Right lung (tissue), 10 donors: Measurements from ENCODE around the gene KCNJ8. TPM values are rescaled to one million over a fixed set of nuclear protein-coding genes. Genes with fewer than 3 reads are reported as not detected.
"Not testable (repeated sequence)": the region's sequence is repeated elsewhere in the genome, so short reads cannot be mapped to it uniquely, and the experiment has no call there.

Experiments used
- DNase-seq, 2 donors: peaks; one replicate each; pipeline ENCODE4 v3.0.0-alpha.2; 2013
- long read RNA-seq, 8 donors: transcript quantifications; one replicate each; lab custom pipeline, GENCODE V29; 2026
- polyA plus RNA-seq, 5 donors: library from polyadenylated mRNA; unstranded; fragments of 120-200 nt; gene quantifications; one replicate each; pipeline versions ENCODE4 v1.2.1 to v1.2.3, GENCODE V29; 2013; ENCODE audit warnings: inconsistent platforms in 1 of 5, low replicate concordance in 1 of 5; ENCODE audit not compliant: insufficient read length in 5 of 5, insufficient read depth in 1 of 5

Gene KCNJ8
- polyA plus RNA-seq: 10 to 100 TPM; 16.0 to 26.7 (median 22.1) TPM
- long read RNA-seq, donor 1, transcript KCNJ8-201 (3 exons, 2,389 nt): major isoform, 11 of 11 reads
- long read RNA-seq, donor 1, partial matches to known transcripts: 0 of 11 reads
- long read RNA-seq, donor 1, other reads (novel, unspliced or antisense): 0 of 11 reads
- long read RNA-seq, donor 2, transcript KCNJ8-201 (3 exons, 2,389 nt): major isoform, 6 of 6 reads
- long read RNA-seq, donor 2, partial matches to known transcripts: 0 of 6 reads
- long read RNA-seq, donor 2, other reads (novel, unspliced or antisense): 0 of 6 reads
- long read RNA-seq, donor 3, transcript KCNJ8-201 (3 exons, 2,389 nt): major isoform, 7 of 7 reads
- long read RNA-seq, donor 3, partial matches to known transcripts: 0 of 7 reads
- long read RNA-seq, donor 3, other reads (novel, unspliced or antisense): 0 of 7 reads
- long read RNA-seq, donor 4, transcript KCNJ8-201 (3 exons, 2,389 nt): major isoform, 6 of 6 reads
- long read RNA-seq, donor 4, partial matches to known transcripts: 0 of 6 reads
- long read RNA-seq, donor 4, other reads (novel, unspliced or antisense): 0 of 6 reads
- long read RNA-seq, donor 5, transcript KCNJ8-201 (3 exons, 2,389 nt): major isoform, 16 of 16 reads
- long read RNA-seq, donor 5, partial matches to known transcripts: 0 of 16 reads
- long read RNA-seq, donor 5, other reads (novel, unspliced or antisense): 0 of 16 reads
- long read RNA-seq, donor 6, transcript KCNJ8-201 (3 exons, 2,389 nt): major isoform, 8 of 8 reads
- long read RNA-seq, donor 6, partial matches to known transcripts: 0 of 8 reads
- long read RNA-seq, donor 6, other reads (novel, unspliced or antisense): 0 of 8 reads
- long read RNA-seq, donor 7, partial matches to known transcripts: 0 of 3 reads
- long read RNA-seq, donor 7, other reads (novel, unspliced or antisense): 0 of 3 reads
- long read RNA-seq, donor 8, transcript KCNJ8-201 (3 exons, 2,389 nt): major isoform, 5 of 5 reads
- long read RNA-seq, donor 8, partial matches to known transcripts: 0 of 5 reads
- long read RNA-seq, donor 8, other reads (novel, unspliced or antisense): 0 of 5 reads

GRCh38 chr12:21774358-21775132 lies at the start of gene KCNJ8:
TSS of gene KCNJ8 (minus strand) at chr12:21774706. CDS start at chr12:21773616, 1,090 bp downstream.
- peak; percentile 81 to 86 for DNase-seq

GRCh38 chr12:21823581-21823980 lies 49.1 kb upstream of the KCNJ8 start:
- no peak for DNase-seq

- DNase-seq: no peak
Observed at GRCh38 chr12:21819678-21820077, 45.2 kb upstream of the KCNJ8 start.

GRCh38 chr12:21819236-21819635 lies 44.7 kb upstream of the KCNJ8 start:
- DNase-seq: no peak

GRCh38 chr12:21818627-21819026 lies 44.1 kb upstream of the KCNJ8 start:
- no peak for DNase-seq

GRCh38 chr12:21815306-21816062 lies 41.0 kb upstream of the KCNJ8 start:
- no peak for DNase-seq

GRCh38 chr12:21814814-21815213 lies 40.3 kb upstream of the KCNJ8 start:
- no peak for DNase-seq

- no peak for DNase-seq
Observed at GRCh38 chr12:21814327-21814726, 39.8 kb upstream of the KCNJ8 start.

GRCh38 chr12:21813751-21814150 lies 39.2 kb upstream of the KCNJ8 start:
- DNase-seq: no peak

GRCh38 chr12:21813125-21813524 lies 38.6 kb upstream of the KCNJ8 start:
- DNase-seq: no peak

GRCh38 chr12:21812340-21812739 lies 37.8 kb upstream of the KCNJ8 start:
- DNase-seq: not testable (repeated sequence)

GRCh38 chr12:21809100-21809499 lies 34.6 kb upstream of the KCNJ8 start:
- DNase-seq: no peak

GRCh38 chr12:21806255-21806654 lies 31.7 kb upstream of the KCNJ8 start:
- DNase-seq: no peak

GRCh38 chr12:21801522-21802288 lies 27.2 kb upstream of the KCNJ8 start:
- DNase-seq: no peak

GRCh38 chr12:21800011-21800410 lies 25.5 kb upstream of the KCNJ8 start:
- DNase-seq: no peak

- no peak for DNase-seq
Observed at GRCh38 chr12:21797539-21797938, 23.0 kb upstream of the KCNJ8 start.

- no peak for DNase-seq
Observed at GRCh38 chr12:21795648-21796328, 21.3 kb upstream of the KCNJ8 start.

- DNase-seq: not testable (repeated sequence)
Observed at GRCh38 chr12:21794807-21795595, 20.5 kb upstream of the KCNJ8 start.
